CD4-positive, alpha-beta memory T cell (primary cell): ENCODE measurements around the gene METAP1D. TPM values are rescaled to one million over a fixed set of nuclear protein-coding genes. Genes with fewer than 3 reads are reported as not detected.
A peak's percentile ranks its signal among the peaks of the same experiment; 100 is the strongest.

Source experiments
- CTCF ChIA-PET: fragments of 350-600 bp; sonication (Branson Sonifier 250); formaldehyde crosslinking; loops from one replicate; lab custom pipeline; 2021; ENCODE audit warnings: inconsistent platforms; ENCODE audit not compliant: partially characterized antibody; lab: Charles Lee
- POLR2A ChIA-PET: fragments of 350-600 bp; sonication (Branson Sonifier 250); formaldehyde crosslinking; loops from one replicate; lab custom pipeline; 2021; ENCODE audit not compliant: partially characterized antibody; lab: Charles Lee
- DNase-seq, 5 donors: peaks; one replicate each; pipeline versions ENCODE4 v3.0.0 to v3.0.0-alpha.2; 2020 to 2022; ENCODE audit warnings: mixed read lengths in 1 of 5
- H3K27ac ChIP-seq: one replicate; pipeline ENCODE4 v1.7.0; 2013; ENCODE audit warnings: low read depth, low read length
- H3K27me3 ChIP-seq: 2 replicates; pipeline ENCODE4 v1.7.0; 2013; ENCODE audit warnings: mild to moderate bottlenecking, low read length, moderate library complexity; ENCODE audit not compliant: insufficient read depth
- H3K36me3 ChIP-seq: 2 replicates; pipeline ENCODE4 v1.7.0; 2013; ENCODE audit warnings: mild to moderate bottlenecking, low read length, moderate library complexity; ENCODE audit not compliant: insufficient read depth
- H3K4me1 ChIP-seq: 2 replicates; pipeline ENCODE4 v1.7.0; 2013; ENCODE audit warnings: mild to moderate bottlenecking, low read length, moderate library complexity; ENCODE audit not compliant: insufficient read depth
- H3K4me3 ChIP-seq, 2 donors: one replicate each; pipeline ENCODE4 v1.7.0; 2013; ENCODE audit warnings: low read length in 2 of 2, mild to moderate bottlenecking in 1 of 2
- H3K9me3 ChIP-seq, 2 donors: one replicate each; pipeline ENCODE4 v1.7.0; 2013; ENCODE audit warnings: low read length in 2 of 2, control low read depth in 1 of 2; ENCODE audit not compliant: control insufficient read depth in 1 of 2
- H3K27ac Mint-ChIP-seq, 7 donors: one replicate each; pipeline ENCODE4 v1.8.0; 2020 to 2021; ENCODE audit warnings: mixed read lengths in 7 of 7, mild to moderate bottlenecking in 6 of 7, inconsistent platforms in 3 of 7, moderate library complexity in 3 of 7
- H3K27me3 Mint-ChIP-seq, 2 donors: one replicate each; pipeline ENCODE4 v1.8.0; 2020 to 2021; ENCODE audit warnings: mixed read lengths in 2 of 2
- H3K36me3 Mint-ChIP-seq, 2 donors: one replicate each; pipeline ENCODE4 v1.8.0; 2020 to 2021; ENCODE audit warnings: mixed read lengths in 2 of 2, inconsistent platforms in 1 of 2, mild to moderate bottlenecking in 1 of 2
- H3K4me1 Mint-ChIP-seq, 4 donors: one replicate each; pipeline ENCODE4 v1.8.0; 2020 to 2021; ENCODE audit warnings: mixed read lengths in 4 of 4, mild to moderate bottlenecking in 1 of 4
- H3K4me3 Mint-ChIP-seq, 8 donors: one replicate each; pipeline ENCODE4 v1.8.0; 2020 to 2021; ENCODE audit warnings: mixed read lengths in 8 of 8, mild to moderate bottlenecking in 7 of 8, moderate library complexity in 6 of 8, inconsistent platforms in 3 of 8
- H3K9me3 Mint-ChIP-seq, 8 donors: one replicate each; pipeline ENCODE4 v1.8.0; 2020 to 2021; ENCODE audit warnings: mixed read lengths in 8 of 8, mild to moderate bottlenecking in 5 of 8, inconsistent platforms in 3 of 8, moderate library complexity in 1 of 8
- intact Hi-C: fragments of 100-400 bp; cut with micrococcal nuclease; formaldehyde crosslinking; loops from one replicate; pipeline ENCODE4 v1.15.1; 2023
- polyA plus RNA-seq, 2 donors: library from polyadenylated mRNA; unstranded; fragments of 300-500 nt; fragmentation: Illumina TruSeq; gene quantifications; one replicate each; pipeline ENCODE4 v1.2.3, GENCODE V29; 2021
- total RNA-seq, 2 experiments: library from RNA; stranded (reverse); gene quantifications; one replicate each; pipeline ENCODE4 v1.2.3, GENCODE V29; 2021

Gene METAP1D
- total and polyA plus RNA-seq, 4 experiments from 2014 or later = 3.5 to 7.3 (median 6.5) TPM

DNA sequence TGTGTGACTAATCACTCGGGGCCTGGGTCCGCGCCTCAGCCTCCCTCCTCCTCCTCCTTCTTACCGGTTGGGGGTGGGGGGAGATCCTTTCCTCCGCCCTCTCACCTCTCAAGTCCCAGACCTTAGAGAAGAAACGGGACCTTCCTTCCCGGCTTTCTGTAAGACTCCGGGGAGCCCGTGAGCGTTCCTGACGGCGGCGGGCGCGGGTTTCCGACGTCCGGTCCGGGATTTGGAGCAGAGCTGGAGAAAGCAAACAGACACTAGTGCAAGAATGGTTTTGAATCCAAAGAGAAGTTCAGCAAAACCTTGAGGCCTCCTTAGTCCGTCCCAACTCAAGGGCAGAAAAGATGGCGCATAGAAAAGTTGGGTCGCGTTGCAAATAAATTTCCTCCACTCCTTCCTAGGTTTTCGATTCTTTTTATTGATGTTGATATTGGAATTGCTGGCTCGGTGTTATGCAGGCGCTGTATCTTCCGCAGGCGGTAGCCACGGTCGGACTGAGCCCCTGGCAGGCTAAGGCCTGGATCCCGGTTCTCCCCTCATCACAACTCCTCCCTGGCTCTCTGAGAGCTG, 87.5 kb downstream of the METAP1D start:
- DNase-seq = no peak
- H3K9me3 ChIP-seq = no peaks in the 10 kb centered on the region
- H3K9me3 Mint-ChIP-seq = peaks cover 0 to 53% (median 15%) of the 10 kb centered on the region in 8 donors
- ChIA-PET POLR2A (interaction anchor here (1.4 to 14.0 kb wide), 2 partner anchors 14 to 400 kb away, joined by 3 to 186 read pairs; partner anchors contain the start of genes DLX2 and DYNC1I2), CTCF (interaction anchor here (0.9 to 1.7 kb wide), 3 partner anchors 10 to 30 kb away, joined by 3 to 5 read pairs (median 3); no protein-coding TSS in a partner anchor)
- peak overlapping the region in 7 of 8 donors; percentile 20 to 89 (median 66) for H3K4me3 Mint-ChIP-seq
- intact Hi-C loops = loop anchor here (10.0 kb wide), 1 partner anchor 1262 kb away; no protein-coding TSS in a partner anchor
- H3K36me3 Mint-ChIP-seq = peaks cover 0 to 15% of the 10 kb centered on the region in 2 donors
- no peak overlapping the region for H3K27ac ChIP-seq
- H3K4me1 ChIP-seq = peaks cover 65% of the 10 kb centered on the region
- H3K27ac Mint-ChIP-seq = peak overlapping the region in 6 of 7 donors; percentile 25 to 99 (median 84)
- peaks cover 28 to 81% (median 52%) of the 10 kb centered on the region in 4 donors for H3K4me1 Mint-ChIP-seq
- peaks cover 100% of the 10 kb centered on the region for H3K27me3 ChIP-seq
- H3K27me3 Mint-ChIP-seq = peaks cover 76 to 83% of the 10 kb centered on the region in 2 donors
- no peak overlapping the region for H3K4me3 ChIP-seq
- H3K36me3 ChIP-seq = no peaks in the 10 kb centered on the region

DNA sequence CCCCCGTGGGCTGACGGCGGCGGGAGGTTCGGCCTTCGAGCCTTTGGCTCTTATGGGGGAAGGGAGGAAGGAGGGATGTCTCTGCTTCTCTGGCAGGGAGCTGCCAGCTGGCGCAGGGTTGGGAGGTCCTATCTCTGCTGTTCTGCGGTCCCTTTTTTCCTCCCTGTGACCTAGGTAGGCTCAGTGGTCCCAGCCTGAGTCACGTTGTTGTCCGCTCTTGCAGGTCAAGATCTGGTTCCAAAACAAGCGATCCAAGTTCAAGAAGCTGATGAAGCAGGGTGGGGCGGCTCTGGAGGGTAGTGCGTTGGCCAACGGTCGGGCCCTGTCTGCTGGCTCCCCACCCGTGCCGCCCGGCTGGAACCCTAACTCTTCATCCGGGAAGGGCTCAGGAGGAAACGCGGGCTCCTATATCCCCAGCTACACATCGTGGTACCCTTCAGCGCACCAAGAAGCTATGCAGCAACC, 88.1 kb downstream of the METAP1D start:
- intact Hi-C loops = loop anchor here (10.0 kb wide), 1 partner anchor 1263 kb away; no protein-coding TSS in a partner anchor
- Histone ChIP-seq H3K27me3 (peaks cover 100% of the 10 kb centered on the region), H3K9me3 (no peaks in the 10 kb centered on the region), H3K36me3 (no peaks in the 10 kb centered on the region), H3K4me1 (peaks cover 60% of the 10 kb centered on the region), H3K27ac (no peak overlapping the region), H3K4me3 (no peak overlapping the region)
- H3K4me1 Mint-ChIP-seq = peaks cover 28 to 77% (median 48%) of the 10 kb centered on the region in 4 donors
- peaks cover 75 to 83% of the 10 kb centered on the region in 2 donors for H3K27me3 Mint-ChIP-seq
- ChIA-PET POLR2A (interaction anchor here (1.4 to 14.0 kb wide), 2 partner anchors 13 to 400 kb away, joined by 3 to 186 read pairs; partner anchors contain the start of genes DLX2 and DYNC1I2), CTCF (interaction anchor here (1.3 kb wide), 1 partner anchor 11 kb away, joined by 3 read pairs; no protein-coding TSS in a partner anchor)
- peak overlapping the region; percentile 20 to 89 (median 60) for H3K4me3 Mint-ChIP-seq
- H3K27ac Mint-ChIP-seq = peak overlapping the region in 6 of 7 donors; percentile 14 to 99 (median 89)
- H3K9me3 Mint-ChIP-seq = peaks cover 0 to 54% (median 15%) of the 10 kb centered on the region in 8 donors
- peaks cover 0 to 15% of the 10 kb centered on the region in 2 donors for H3K36me3 Mint-ChIP-seq
- peak in 3 of 5 donors; percentile 12 to 25 (median 23) for DNase-seq

DNA sequence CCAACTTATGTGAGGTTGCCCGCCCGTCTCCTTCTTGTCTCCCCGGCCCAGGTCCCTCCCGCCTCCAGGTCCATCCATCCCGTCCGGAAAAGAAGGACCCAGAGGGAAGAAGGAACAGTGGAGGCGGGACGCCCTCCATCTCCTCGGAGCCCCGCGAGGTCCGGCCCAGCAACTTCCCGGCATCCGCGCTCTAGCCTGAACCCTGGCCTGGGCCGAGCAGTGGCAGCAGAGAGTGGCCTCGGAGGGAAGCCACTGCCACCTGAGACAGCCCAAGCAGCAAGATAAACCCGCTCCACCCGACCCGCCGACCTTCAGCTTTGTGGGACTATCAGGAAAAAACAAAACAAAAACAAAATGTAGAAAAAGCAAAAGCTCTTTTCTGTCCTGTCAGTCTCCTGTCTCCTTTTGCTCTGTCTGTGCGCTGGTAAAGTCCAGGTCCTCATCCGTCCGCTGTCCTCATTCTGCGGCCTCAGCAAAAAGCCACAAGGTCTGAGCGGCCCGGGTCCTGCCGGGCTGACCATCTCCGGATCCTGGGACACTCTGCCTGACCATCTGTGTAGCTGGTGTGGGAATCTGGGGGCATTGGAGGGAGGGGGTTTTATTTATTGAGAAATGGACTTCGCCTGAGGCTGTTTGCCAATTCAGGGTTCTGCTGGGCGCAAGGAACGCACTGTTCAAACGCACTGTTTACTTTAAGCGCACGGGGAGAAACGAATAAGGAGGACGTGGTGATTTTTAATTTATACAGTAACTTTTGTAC, 88.7 kb downstream of the METAP1D start:
- POLR2A ChIA-PET = interaction anchor here (1.4 to 14.0 kb wide), 2 partner anchors 13 to 401 kb away, joined by 3 to 186 read pairs; partner anchors contain the start of genes DLX2 and DYNC1I2
- H3K4me1 Mint-ChIP-seq = peaks cover 28 to 76% (median 44%) of the 10 kb centered on the region in 4 donors
- DNase-seq = peak in 2 of 5 donors; percentile 6 to 26
- peak overlapping the region; percentile 18 to 89 (median 58) for H3K4me3 Mint-ChIP-seq
- no peaks in the 10 kb centered on the region for H3K9me3 ChIP-seq
- no peak overlapping the region for H3K4me3 ChIP-seq
- H3K4me1 ChIP-seq = peaks cover 57% of the 10 kb centered on the region
- H3K36me3 Mint-ChIP-seq = peaks cover 0 to 15% of the 10 kb centered on the region in 2 donors
- no peak overlapping the region for H3K27ac ChIP-seq
- peaks cover 100% of the 10 kb centered on the region for H3K27me3 ChIP-seq
- H3K27ac Mint-ChIP-seq = peak overlapping the region in 5 of 7 donors; percentile 26 to 99 (median 92)
- H3K36me3 ChIP-seq = no peaks in the 10 kb centered on the region
- peaks cover 76 to 84% of the 10 kb centered on the region in 2 donors for H3K27me3 Mint-ChIP-seq
- peaks cover 0 to 53% (median 17%) of the 10 kb centered on the region in 8 donors for H3K9me3 Mint-ChIP-seq
- CTCF ChIA-PET = interaction anchor here (1.3 kb wide), 1 partner anchor 11 kb away, joined by 3 read pairs; no protein-coding TSS in a partner anchor
- intact Hi-C loops = loop anchor here (10.0 kb wide), 1 partner anchor 1264 kb away; no protein-coding TSS in a partner anchor

DNA sequence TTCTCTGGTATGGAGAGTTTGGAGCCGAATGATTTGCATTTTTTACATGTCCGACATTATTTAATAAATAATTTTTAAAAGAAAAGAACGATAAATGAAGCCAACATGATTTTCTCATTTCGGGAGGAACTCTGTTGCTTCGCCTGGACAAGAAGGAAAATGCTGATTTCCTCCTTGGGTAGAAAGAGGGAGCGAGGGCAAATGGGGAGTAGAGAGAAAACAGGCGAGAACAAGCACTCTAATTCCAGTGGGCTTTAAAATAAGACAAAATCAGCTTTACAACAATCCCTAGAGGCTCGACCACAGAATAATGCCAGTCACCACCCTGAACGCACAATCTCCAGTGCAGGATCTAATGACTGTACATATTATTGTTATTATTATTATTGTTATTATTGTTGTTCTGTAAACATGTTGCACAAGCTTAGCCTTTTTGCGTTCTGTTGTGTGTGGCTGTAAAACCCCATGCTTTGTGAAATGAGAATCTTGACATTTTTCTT, 89.3 kb downstream of the METAP1D start:
- ChIA-PET CTCF (no interaction called here), POLR2A (interaction anchor here (1.4 to 14.0 kb wide), 2 partner anchors 12 to 402 kb away, joined by 3 to 186 read pairs; partner anchors contain the start of genes DLX2 and DYNC1I2)
- H3K9me3 Mint-ChIP-seq = peaks cover 0 to 51% (median 19%) of the 10 kb centered on the region in 8 donors
- no peaks in the 10 kb centered on the region for H3K9me3 ChIP-seq
- peak in 2 of 5 donors; percentile 8 to 20 for DNase-seq
- H3K4me1 Mint-ChIP-seq = peaks cover 25 to 76% (median 41%) of the 10 kb centered on the region in 4 donors
- no peaks in the 10 kb centered on the region for H3K36me3 ChIP-seq
- peaks cover 57% of the 10 kb centered on the region for H3K4me1 ChIP-seq
- H3K36me3 Mint-ChIP-seq = peaks cover 0 to 15% of the 10 kb centered on the region in 2 donors
- H3K27ac ChIP-seq = no peak overlapping the region
- intact Hi-C loops = loop anchor here (10.0 kb wide), 1 partner anchor 1264 kb away; no protein-coding TSS in a partner anchor
- peaks cover 76 to 84% of the 10 kb centered on the region in 2 donors for H3K27me3 Mint-ChIP-seq
- H3K4me3 ChIP-seq = no peak overlapping the region
- peaks cover 100% of the 10 kb centered on the region for H3K27me3 ChIP-seq
- H3K27ac Mint-ChIP-seq = peak overlapping the region in 5 of 7 donors; percentile 26 to 99 (median 92)
- peak overlapping the region in 2 of 8 donors; percentile 10 to 62 for H3K4me3 Mint-ChIP-seq

DNA sequence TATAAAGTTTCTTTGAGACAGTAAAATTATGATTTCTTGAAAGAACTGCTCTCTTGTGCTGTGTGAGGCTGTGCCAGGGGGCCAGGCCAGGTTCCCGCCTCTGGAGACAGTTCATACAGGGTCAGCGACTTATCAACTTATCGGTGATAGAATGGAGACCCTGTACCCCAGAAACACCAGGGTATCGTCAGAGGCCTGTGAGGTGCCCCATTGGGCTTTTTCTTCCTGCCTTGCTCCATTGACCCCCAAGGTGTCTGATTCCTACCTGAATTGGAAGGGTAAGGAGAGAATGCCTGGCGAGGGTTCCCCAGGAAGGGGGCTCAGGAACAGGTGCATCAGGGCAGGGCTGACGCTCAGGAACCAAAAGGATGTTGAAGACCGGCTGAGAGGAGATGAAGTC, 89.9 kb downstream of the METAP1D start:
- peaks cover 0 to 13% of the 10 kb centered on the region in 2 donors for H3K36me3 Mint-ChIP-seq
- peaks cover 23 to 73% (median 38%) of the 10 kb centered on the region in 4 donors for H3K4me1 Mint-ChIP-seq
- H3K27me3 Mint-ChIP-seq = peaks cover 74 to 81% of the 10 kb centered on the region in 2 donors
- Histone ChIP-seq H3K27ac (no peak overlapping the region), H3K36me3 (no peaks in the 10 kb centered on the region), H3K4me1 (peaks cover 57% of the 10 kb centered on the region), H3K27me3 (peaks cover 97% of the 10 kb centered on the region), H3K9me3 (no peaks in the 10 kb centered on the region), H3K4me3 (no peak overlapping the region)
- intact Hi-C loops = loop anchor here (10.0 kb wide), 1 partner anchor 1265 kb away; no protein-coding TSS in a partner anchor
- CTCF ChIA-PET = no interaction called here
- H3K4me3 Mint-ChIP-seq = peak overlapping the region in 3 of 8 donors; percentile 17 to 26 (median 25)
- DNase-seq = no peak
- POLR2A ChIA-PET = interaction anchor here (14.0 kb wide), 1 partner anchor 11 kb away, joined by 186 read pairs; the partner anchor contains the start of gene DLX2
- peak overlapping the region in 3 of 7 donors; percentile 84 to 99 (median 84) for H3K27ac Mint-ChIP-seq
- peaks cover 0 to 50% (median 19%) of the 10 kb centered on the region in 8 donors for H3K9me3 Mint-ChIP-seq
